Smooth muscle cell (in vitro differentiated cells): ENCODE measurements around the gene POU2F3. TPM values are rescaled to one million over a fixed set of nuclear protein-coding genes. Genes with fewer than 3 reads are reported as not detected.
A peak's percentile ranks its signal among the peaks of the same experiment; 100 is the strongest.

ENCODE experiments used
- DNase-seq: peaks from one replicate; lab custom pipeline; 2025; ENCODE audit not compliant: unreplicated experiment; lab: John Stamatoyannopoulos, UW
- H2AFZ ChIP-seq: fragments of 200-600 bp; sonication (generic); 2 replicates; pipeline ENCODE4 v1.6.0; 2016; ENCODE audit warnings: antibody characterized with exemption, low read depth, mild to moderate bottlenecking
- H3F3A ChIP-seq: fragments of 200-600 bp; sonication (generic); 2 replicates; pipeline ENCODE4 v1.6.0; 2017; ENCODE audit warnings: antibody characterized with exemption, low read depth
- H3K27ac ChIP-seq: fragments of 200-600 bp; sonication (generic); 2 replicates; pipeline ENCODE4 v1.5.1; 2016; ENCODE audit warnings: low read depth, mild to moderate bottlenecking
- H3K27me3 ChIP-seq: fragments of 200-600 bp; sonication (generic); 2 replicates; pipeline ENCODE4 v1.6.1; 2016; ENCODE audit warnings: low read depth, mild to moderate bottlenecking
- H3K36me3 ChIP-seq: fragments of 200-600 bp; sonication (generic); 2 replicates; pipeline ENCODE4 v1.5.1; 2016; ENCODE audit warnings: low read depth
- H3K4me1 ChIP-seq: fragments of 200-600 bp; sonication (generic); 2 replicates; pipeline ENCODE4 v1.5.1; 2016; ENCODE audit warnings: low read depth
- H3K4me2 ChIP-seq: fragments of 200-600 bp; sonication (generic); 2 replicates; pipeline ENCODE4 v1.6.0; 2016; ENCODE audit warnings: mild to moderate bottlenecking
- H3K4me3 ChIP-seq: fragments of 200-600 bp; sonication (generic); 2 replicates; pipeline ENCODE4 v1.5.1; 2016; ENCODE audit warnings: mild to moderate bottlenecking
- H3K79me2 ChIP-seq: fragments of 200-600 bp; sonication (generic); 2 replicates; pipeline ENCODE4 v1.6.0; 2016; ENCODE audit warnings: low read depth, mild to moderate bottlenecking
- H3K9ac ChIP-seq: fragments of 200-600 bp; sonication (generic); 2 replicates; pipeline ENCODE4 v1.6.0; 2016; ENCODE audit warnings: low read depth
- H3K9me3 ChIP-seq: fragments of 200-600 bp; sonication (generic); replicated peaks from 2 replicates; pipeline ENCODE4 v1.5.1; 2016; ENCODE audit warnings: low read depth
- H4K20me1 ChIP-seq: fragments of 200-600 bp; sonication (generic); 2 replicates; pipeline ENCODE4 v1.6.0; 2016; ENCODE audit warnings: low read depth
- CTCF ChIP-seq: fragments of 200-600 bp; sonication (generic); IDR thresholded peaks from 2 replicates; pipeline ENCODE4 v1.5.1; 2017; ENCODE audit warnings: borderline replicate concordance, mild to moderate bottlenecking, antibody characterized with exemption; ENCODE audit not compliant: insufficient read depth, poor library complexity, severe bottlenecking
- WGBS: methylation state at CpG from one replicate; pipeline ENCODE4 v1.1.7; 2016; ENCODE audit warnings: low lambda C conversion rate; 5-methylcytosine and 5-hydroxymethylcytosine counted together
- polyA plus RNA-seq: library from polyadenylated mRNA; unstranded; fragments of >200 nt; fragmentation: Nextera tagmentation; extraction: Ambion mirVana; gene quantifications from 2 replicates; pipeline ENCODE4 v1.2.1, GENCODE V29; 2016
- small RNA-seq: library from RNA; depleted of rRNA; stranded (forward); fragments of <200 nt; gene quantifications from one replicate; pipeline ENCODE3, GENCODE V24; 2014
- total RNA-seq: library from RNA; depleted of rRNA; stranded (reverse); fragments of >200 nt; gene quantifications from 2 replicates; pipeline ENCODE4 v1.2.3, GENCODE V29; 2014

Gene POU2F3
- total and polyA plus RNA-seq, 2 experiments from 2014 or later: 2.8 TPM; not detected in 1

GRCh38 chr11:120358729-120359128, 118.8 kb downstream of the POU2F3 start:
- no peak overlapping the region for H3K4me2 ChIP-seq
- H3F3A ChIP-seq: no peaks in the 10 kb centered on the region
- no peak for TF ChIP-seq CTCF
- H3K27ac ChIP-seq: no peak overlapping the region
- no peak for DNase-seq
- H2AFZ ChIP-seq: no peak overlapping the region
- no peak overlapping the region for H3K9ac ChIP-seq
- WGBS: 98% methylated on average over 3 of the region's 3 CpGs
- H3K79me2 ChIP-seq: peaks cover 100% of the 10 kb centered on the region
- H3K27me3 ChIP-seq: no peaks in the 10 kb centered on the region
- H3K9me3 ChIP-seq: no peaks in the 10 kb centered on the region
- H3K4me3 ChIP-seq: no peak overlapping the region
- peaks cover 5% of the 10 kb centered on the region for H3K4me1 ChIP-seq
- peaks cover 99% of the 10 kb centered on the region for H4K20me1 ChIP-seq
- H3K36me3 ChIP-seq: no peaks in the 10 kb centered on the region

- no peak for TF ChIP-seq CTCF
- H3K36me3 ChIP-seq: no peaks in the 10 kb centered on the region
- H3K4me2 ChIP-seq: no peak overlapping the region
- H3K4me3 ChIP-seq: no peak overlapping the region
- no peaks in the 10 kb centered on the region for H3K9me3 ChIP-seq
- no peaks in the 10 kb centered on the region for H3K4me1 ChIP-seq
- no peak overlapping the region for H3K27ac ChIP-seq
- H3K9ac ChIP-seq: no peak overlapping the region
- H3K79me2 ChIP-seq: peaks cover 98% of the 10 kb centered on the region
- H2AFZ ChIP-seq: no peak overlapping the region
- H4K20me1 ChIP-seq: peaks cover 98% of the 10 kb centered on the region
- DNase-seq: no peak
- H3K27me3 ChIP-seq: no peaks in the 10 kb centered on the region
- H3F3A ChIP-seq: no peaks in the 10 kb centered on the region
Measured at GRCh38 chr11:120363436-120363835, 123.5 kb downstream of the POU2F3 start.

- H3K27me3 ChIP-seq: no peaks in the 10 kb centered on the region
- H3K4me1 ChIP-seq: peaks cover 3% of the 10 kb centered on the region
- peaks cover 99% of the 10 kb centered on the region for H4K20me1 ChIP-seq
- H3K27ac ChIP-seq: no peak overlapping the region
- TF ChIP-seq CTCF: no peak
- no peak overlapping the region for H2AFZ ChIP-seq
- H3K4me3 ChIP-seq: no peak overlapping the region
- no peak for DNase-seq
- H3K36me3 ChIP-seq: no peaks in the 10 kb centered on the region
- H3K4me2 ChIP-seq: no peak overlapping the region
- H3F3A ChIP-seq: no peaks in the 10 kb centered on the region
- no peak overlapping the region for H3K9ac ChIP-seq
- H3K9me3 ChIP-seq: no peaks in the 10 kb centered on the region
- peaks cover 98% of the 10 kb centered on the region for H3K79me2 ChIP-seq
Measured at GRCh38 chr11:120365512-120365911, 125.6 kb downstream of the POU2F3 start.

Small RNAs within 50 kb of the gene (small RNA-seq; reads per million reads assigned to genes)
- 5,614 reads per million, percentile 100 among the genes with 10 or more reads in this experiment for gene RF00100

Other genes with a start within 250 kb of the POU2F3 start
- 37.1 and 40.5 TPM in 2 replicates for gene TRIM29, start 102.0 kb upstream of the POU2F3 start, total RNA-seq
- 20.6 and 76.5 TPM in 2 replicates for gene TRIM29, start 102.0 kb upstream of the POU2F3 start, polyA plus RNA-seq
- 41.6 and 42.9 TPM in 2 replicates for gene OAF, start 29.1 kb upstream of the POU2F3 start, total RNA-seq
- 69.8 and 112 TPM in 2 replicates for gene OAF, start 29.1 kb upstream of the POU2F3 start, polyA plus RNA-seq
- gene TLCD5, start 85.2 kb downstream of the POU2F3 start, total RNA-seq: 3.9 and 6.0 TPM in 2 replicates
- gene TLCD5, start 85.2 kb downstream of the POU2F3 start, polyA plus RNA-seq: 5.1 and 6.6 TPM in 2 replicates
- gene ARHGEF12, start 96.3 kb downstream of the POU2F3 start, total RNA-seq: 89.4 and 108 TPM in 2 replicates
- 24.6 and 29.2 TPM in 2 replicates for gene ARHGEF12, start 96.3 kb downstream of the POU2F3 start, polyA plus RNA-seq